ENCODE measurements around the gene ZNF473.

GRCh38 chr19:50030225-50030624 is 4.4 kb downstream of the ZNF473 start:
- TF ChIP-seq CTCF (IDR thresholded peaks at IDR 0.05) (no peak), POLR2A (IDR thresholded peaks at IDR 0.05) (no peak)

Measured in esophagus squamous epithelium (tissue), 4 donors.